WTC11 (cell line): ENCODE data around the gene GPRC5C. TPM values are rescaled to one million over a fixed set of nuclear protein-coding genes. Genes with fewer than 3 reads are reported as not detected.

ENCODE experiments used
- ATAC-seq: fragments of 200-7000 bp; cut with Tn5 transposase; 2 replicates; pipeline ENCODE4 v1.10.0; 2021; ENCODE audit warnings: mild to moderate bottlenecking, moderate library complexity
- CTCF ChIA-PET: fragments of 300-600 bp; sonication (Branson Sonifier 250); formaldehyde crosslinking; loops from one replicate; lab custom pipeline; 2021; ENCODE audit warnings: antibody characterized with exemption; lab: Charles Lee
- POLR2A ChIA-PET: fragments of 350-600 bp; sonication (Branson Sonifier 250); formaldehyde crosslinking; loops from one replicate; lab custom pipeline; 2021; ENCODE audit warnings: antibody characterized with exemption; lab: Charles Lee
- DNase-seq: peaks from one replicate; pipeline ENCODE4 v3.0.0; 2021; ENCODE audit warnings: low spot score
- H3K27ac Mint-ChIP-seq: 2 replicates; pipeline ENCODE4 v1.8.0; 2021; ENCODE audit warnings: mixed read lengths
- H3K27me3 Mint-ChIP-seq: 2 replicates; pipeline ENCODE4 v1.8.0; 2021; ENCODE audit warnings: low read depth, mild to moderate bottlenecking, moderate library complexity, mixed read lengths
- H3K36me3 Mint-ChIP-seq: 2 replicates; pipeline ENCODE4 v1.8.0; 2021; ENCODE audit warnings: mixed read lengths
- H3K4me1 Mint-ChIP-seq: 2 replicates; pipeline ENCODE4 v1.8.0; 2022; ENCODE audit warnings: mixed read lengths
- H3K4me3 Mint-ChIP-seq: 2 replicates; pipeline ENCODE4 v1.8.0; 2021; ENCODE audit warnings: mild to moderate bottlenecking, moderate library complexity, mixed read lengths
- H3K9me3 Mint-ChIP-seq: 2 replicates; pipeline ENCODE4 v1.8.0; 2021; ENCODE audit warnings: mixed read lengths
- FOXK1 ChIP-seq: sonication (generic); formaldehyde crosslinking; IDR thresholded peaks from 2 replicates; pipeline ENCODE4 v1.8.0; 2022; ENCODE audit warnings: mild to moderate bottlenecking, moderate library complexity, missing genetic modification reagents
- HMGA2 ChIP-seq: fragments of 250-450 bp; sonication (Bioruptor Pico); IDR thresholded peaks from 2 replicates; pipeline ENCODE4 v1.4.0; 2021; ENCODE audit warnings: mild to moderate bottlenecking, moderate library complexity
- MXD4 ChIP-seq: fragments of 250-450 bp; sonication (Bioruptor Pico); IDR thresholded peaks from 2 replicates; pipeline ENCODE4 v1.8.0; 2021; ENCODE audit warnings: mild to moderate bottlenecking, moderate library complexity, borderline replicate concordance
- NR2C2 ChIP-seq: sonication (generic); formaldehyde crosslinking; IDR thresholded peaks from 2 replicates; pipeline ENCODE4 v1.8.0; 2022; ENCODE audit warnings: mild to moderate bottlenecking, missing genetic modification reagents
- NR3C1 ChIP-seq: sonication (generic); formaldehyde crosslinking; conservative IDR thresholded peaks from 2 replicates; pipeline ENCODE4 v1.8.1; 2023; ENCODE audit warnings: low read depth, mild to moderate bottlenecking, missing genetic modification reagents
- RELA ChIP-seq: sonication (generic); formaldehyde crosslinking; IDR thresholded peaks from 2 replicates; pipeline ENCODE4 v1.8.1; 2022; ENCODE audit warnings: missing genetic modification reagents, mild to moderate bottlenecking, borderline replicate concordance
- ZNF263 ChIP-seq: sonication (generic); formaldehyde crosslinking; IDR thresholded peaks from 2 replicates; pipeline ENCODE4 v1.8.1; 2022; ENCODE audit warnings: low read depth, mild to moderate bottlenecking, moderate library complexity, missing genetic modification reagents
- ZNF317 ChIP-seq: sonication (generic); formaldehyde crosslinking; IDR thresholded peaks from 2 replicates; pipeline ENCODE4 v1.8.1; 2023; ENCODE audit warnings: low read depth, mild to moderate bottlenecking, moderate library complexity, missing genetic modification reagents, borderline replicate concordance
- total RNA-seq: library from RNA; stranded (reverse); gene quantifications from 3 replicates; pipeline ENCODE4 v1.2.3, GENCODE V29; 2021
- TF ChIP-seq, protein P1 (sequence below): sonication (generic); formaldehyde crosslinking; IDR thresholded peaks from 2 replicates; pipeline ENCODE4 v1.8.1; 2023; ENCODE audit warnings: mild to moderate bottlenecking, missing genetic modification reagents, borderline replicate concordance
- TF ChIP-seq, protein P2 (sequence below): sonication (generic); formaldehyde crosslinking; IDR thresholded peaks from 2 replicates; pipeline ENCODE4 v1.8.1; 2022; ENCODE audit warnings: low read depth, mild to moderate bottlenecking, moderate library complexity, missing genetic modification reagents, borderline replicate concordance
- TF ChIP-seq, protein P3 (sequence below): sonication (generic); formaldehyde crosslinking; IDR thresholded peaks from 2 replicates; pipeline ENCODE4 v1.8.0; 2022; ENCODE audit warnings: mild to moderate bottlenecking, missing genetic modification reagents
- TF ChIP-seq, protein P4 (sequence below): sonication (generic); formaldehyde crosslinking; IDR thresholded peaks from 2 replicates; pipeline ENCODE4 v1.8.1; 2022; ENCODE audit warnings: mild to moderate bottlenecking, missing genetic modification reagents, moderate library complexity, borderline replicate concordance

GPRC5C gene
- total RNA-seq, 1 experiment from 2014 or later, result 19.6 TPM

DNA sequence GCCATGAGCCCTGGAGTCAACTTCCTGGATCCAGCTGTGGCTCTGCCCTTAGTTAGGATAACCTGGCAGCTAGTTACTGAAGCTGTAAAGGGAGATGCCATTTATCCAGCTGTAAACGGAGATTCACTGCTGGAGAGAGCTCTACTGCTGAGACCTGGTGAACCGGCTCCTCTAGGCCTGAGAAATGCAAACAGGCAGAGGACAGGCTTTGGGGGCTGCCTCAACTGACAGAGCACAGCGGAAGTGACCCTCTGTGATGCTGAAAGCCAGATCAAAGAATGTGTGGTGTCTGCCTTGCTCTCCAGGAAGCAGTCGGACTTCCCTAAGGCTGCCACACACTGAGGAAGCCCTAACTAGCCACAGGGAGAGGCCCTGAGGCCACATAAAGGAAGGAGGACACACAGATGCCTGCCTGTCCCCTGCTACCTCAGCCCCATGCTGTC lies 21.9 kb upstream of the GPRC5C start:
- ATAC-seq (peak; percentile 67), DNase-seq (no peak)
- ChIA-PET POLR2A (no interaction called here), CTCF (interaction anchor here (0.7 to 2.9 kb wide), 5 partner anchors 29 to 45 kb away, joined by 3 to 13 read pairs (median 5); no protein-coding TSS in a partner anchor)
- Mint-ChIP-seq H3K27me3 (no peaks in the 10 kb centered on the region), H3K4me1 (no peaks in the 10 kb centered on the region), H3K9me3 (peaks cover 7% of the 10 kb centered on the region), H3K36me3 (0 out of 2 replicates have a peak, but pooled peaks cover 5% of the 10 kb centered on the region), H3K4me3 (no peak overlapping the region), H3K27ac (no peak overlapping the region)
- TF ChIP-seq HMGA2 (CRISPR knock-in tag), result no peak
- no peak for TF ChIP-seq NR2C2 (CRISPR knock-in tag)
- no peak for TF ChIP-seq ZNF317 (CRISPR knock-in tag)
- TF ChIP-seq RELA (CRISPR knock-in tag), result no peak
- no peak for TF ChIP-seq MXD4 (CRISPR knock-in tag)
- TF ChIP-seq, protein P1, sequence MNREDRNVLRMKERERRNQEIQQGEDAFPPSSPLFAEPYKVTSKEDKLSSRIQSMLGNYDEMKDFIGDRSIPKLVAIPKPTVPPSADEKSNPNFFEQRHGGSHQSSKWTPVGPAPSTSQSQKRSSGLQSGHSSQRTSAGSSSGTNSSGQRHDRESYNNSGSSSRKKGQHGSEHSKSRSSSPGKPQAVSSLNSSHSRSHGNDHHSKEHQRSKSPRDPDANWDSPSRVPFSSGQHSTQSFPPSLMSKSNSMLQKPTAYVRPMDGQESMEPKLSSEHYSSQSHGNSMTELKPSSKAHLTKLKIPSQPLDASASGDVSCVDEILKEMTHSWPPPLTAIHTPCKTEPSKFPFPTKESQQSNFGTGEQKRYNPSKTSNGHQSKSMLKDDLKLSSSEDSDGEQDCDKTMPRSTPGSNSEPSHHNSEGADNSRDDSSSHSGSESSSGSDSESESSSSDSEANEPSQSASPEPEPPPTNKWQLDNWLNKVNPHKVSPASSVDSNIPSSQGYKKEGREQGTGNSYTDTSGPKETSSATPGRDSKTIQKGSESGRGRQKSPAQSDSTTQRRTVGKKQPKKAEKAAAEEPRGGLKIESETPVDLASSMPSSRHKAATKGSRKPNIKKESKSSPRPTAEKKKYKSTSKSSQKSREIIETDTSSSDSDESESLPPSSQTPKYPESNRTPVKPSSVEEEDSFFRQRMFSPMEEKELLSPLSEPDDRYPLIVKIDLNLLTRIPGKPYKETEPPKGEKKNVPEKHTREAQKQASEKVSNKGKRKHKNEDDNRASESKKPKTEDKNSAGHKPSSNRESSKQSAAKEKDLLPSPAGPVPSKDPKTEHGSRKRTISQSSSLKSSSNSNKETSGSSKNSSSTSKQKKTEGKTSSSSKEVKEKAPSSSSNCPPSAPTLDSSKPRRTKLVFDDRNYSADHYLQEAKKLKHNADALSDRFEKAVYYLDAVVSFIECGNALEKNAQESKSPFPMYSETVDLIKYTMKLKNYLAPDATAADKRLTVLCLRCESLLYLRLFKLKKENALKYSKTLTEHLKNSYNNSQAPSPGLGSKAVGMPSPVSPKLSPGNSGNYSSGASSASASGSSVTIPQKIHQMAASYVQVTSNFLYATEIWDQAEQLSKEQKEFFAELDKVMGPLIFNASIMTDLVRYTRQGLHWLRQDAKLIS (CRISPR knock-in tag), result no peak

DNA sequence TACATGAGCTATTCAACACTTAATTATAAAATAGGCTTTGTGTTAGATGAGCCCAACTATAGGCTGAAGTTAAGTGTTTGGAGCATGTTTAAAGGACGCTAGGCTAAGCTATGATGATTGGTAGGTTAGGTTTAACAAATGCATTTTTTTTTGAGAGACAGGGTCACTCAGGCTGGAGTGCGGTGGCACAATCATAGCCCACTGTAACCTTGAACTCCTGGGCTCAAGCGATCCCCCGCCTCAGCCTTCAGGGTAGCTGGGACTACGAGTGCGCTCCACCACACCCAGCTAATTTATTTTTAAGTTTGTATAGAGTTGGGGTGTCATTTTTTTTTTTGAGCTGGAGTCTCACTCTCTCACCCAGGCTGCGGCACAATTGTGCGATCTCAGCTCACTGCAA lies 19.3 kb upstream of the GPRC5C start:
- H3K9me3 Mint-ChIP-seq, result peaks cover 7% of the 10 kb centered on the region
- no peaks in the 10 kb centered on the region for H3K27me3 Mint-ChIP-seq
- DNase-seq, result no peak
- H3K4me1 Mint-ChIP-seq, result 0 out of 2 replicates have a peak, but pooled peaks cover 3% of the 10 kb centered on the region
- CTCF ChIA-PET, result interaction anchor here (1.0 to 1.1 kb wide), 2 partner anchors 18 to 33 kb away, joined by 3 read pairs; no protein-coding TSS in a partner anchor
- H3K4me3 Mint-ChIP-seq, result no peak overlapping the region
- no peak overlapping the region for H3K27ac Mint-ChIP-seq
- TF ChIP-seq, protein P2, sequence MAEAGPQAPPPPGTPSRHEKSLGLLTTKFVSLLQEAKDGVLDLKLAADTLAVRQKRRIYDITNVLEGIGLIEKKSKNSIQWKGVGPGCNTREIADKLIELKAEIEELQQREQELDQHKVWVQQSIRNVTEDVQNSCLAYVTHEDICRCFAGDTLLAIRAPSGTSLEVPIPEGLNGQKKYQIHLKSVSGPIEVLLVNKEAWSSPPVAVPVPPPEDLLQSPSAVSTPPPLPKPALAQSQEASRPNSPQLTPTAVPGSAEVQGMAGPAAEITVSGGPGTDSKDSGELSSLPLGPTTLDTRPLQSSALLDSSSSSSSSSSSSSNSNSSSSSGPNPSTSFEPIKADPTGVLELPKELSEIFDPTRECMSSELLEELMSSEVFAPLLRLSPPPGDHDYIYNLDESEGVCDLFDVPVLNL (CRISPR knock-in tag), result no peak
- TF ChIP-seq ZNF263 (CRISPR knock-in tag) (no peak), NR3C1 (CRISPR knock-in tag) (no peak)
- TF ChIP-seq, protein P3, sequence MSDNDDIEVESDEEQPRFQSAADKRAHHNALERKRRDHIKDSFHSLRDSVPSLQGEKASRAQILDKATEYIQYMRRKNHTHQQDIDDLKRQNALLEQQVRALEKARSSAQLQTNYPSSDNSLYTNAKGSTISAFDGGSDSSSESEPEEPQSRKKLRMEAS (CRISPR knock-in tag), result no peak
- TF ChIP-seq, protein P4, sequence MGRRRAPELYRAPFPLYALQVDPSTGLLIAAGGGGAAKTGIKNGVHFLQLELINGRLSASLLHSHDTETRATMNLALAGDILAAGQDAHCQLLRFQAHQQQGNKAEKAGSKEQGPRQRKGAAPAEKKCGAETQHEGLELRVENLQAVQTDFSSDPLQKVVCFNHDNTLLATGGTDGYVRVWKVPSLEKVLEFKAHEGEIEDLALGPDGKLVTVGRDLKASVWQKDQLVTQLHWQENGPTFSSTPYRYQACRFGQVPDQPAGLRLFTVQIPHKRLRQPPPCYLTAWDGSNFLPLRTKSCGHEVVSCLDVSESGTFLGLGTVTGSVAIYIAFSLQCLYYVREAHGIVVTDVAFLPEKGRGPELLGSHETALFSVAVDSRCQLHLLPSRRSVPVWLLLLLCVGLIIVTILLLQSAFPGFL (CRISPR knock-in tag), result no peak
- POLR2A ChIA-PET, result no interaction called here
- 0 out of 2 replicates have a peak, but pooled peaks cover 5% of the 10 kb centered on the region for H3K36me3 Mint-ChIP-seq
- no peak for ATAC-seq

DNA sequence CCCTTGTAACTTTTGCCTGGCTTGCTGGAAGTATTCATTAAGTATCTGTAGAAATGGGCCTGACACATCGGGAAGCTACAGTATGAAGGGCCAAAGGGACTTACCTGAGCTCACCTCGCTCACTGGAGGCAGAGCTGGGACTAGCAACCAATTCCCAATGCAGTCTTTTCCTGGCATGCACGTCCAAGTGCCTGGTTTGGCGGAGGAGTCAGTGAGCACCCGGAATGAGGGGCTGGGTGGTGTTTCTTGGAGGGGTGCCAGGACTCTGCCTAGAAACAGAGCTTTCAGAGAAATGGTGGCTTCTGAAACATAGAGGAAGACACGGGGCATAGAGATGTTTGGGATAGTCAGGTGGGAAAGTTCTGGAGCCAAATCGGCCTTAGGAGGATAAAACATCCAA lies 18.4 kb upstream of the GPRC5C start:
- 0 out of 2 replicates have a peak, but pooled peaks cover 4% of the 10 kb centered on the region for H3K4me1 Mint-ChIP-seq
- no peak for ATAC-seq
- no peak for TF ChIP-seq FOXK1 (CRISPR knock-in tag)
- TF ChIP-seq, all 79 proteins: peak for 0
- Mint-ChIP-seq H3K36me3 (0 out of 2 replicates have a peak, but pooled peaks cover 5% of the 10 kb centered on the region), H3K27me3 (no peaks in the 10 kb centered on the region; the same call in 1 of the 2 replicates), H3K9me3 (peaks cover 7% of the 10 kb centered on the region), H3K27ac (no peak overlapping the region), H3K4me3 (no peak overlapping the region)
- DNase-seq, result no peak
- ChIA-PET CTCF (interaction anchor here (0.9 to 1.1 kb wide), 2 partner anchors 17 to 34 kb away, joined by 3 read pairs; no protein-coding TSS in a partner anchor), POLR2A (no interaction called here)
